HepG2 (cell line): ENCODE results near the gene GATD1. TPM values are rescaled to one million over a fixed set of nuclear protein-coding genes. Genes with fewer than 3 reads are reported as not detected.

Experiments
- ATF5 ChIP-seq: sonication (generic); formaldehyde crosslinking; IDR thresholded peaks from 2 replicates; pipeline ENCODE4 v1.4.0; 2020; ENCODE audit warnings: mild to moderate bottlenecking, low read depth, missing genetic modification reagents
- CAMTA2 ChIP-seq: sonication (generic); formaldehyde crosslinking; IDR thresholded peaks from 2 replicates; pipeline ENCODE4 v1.4.0; 2020; ENCODE audit warnings: mild to moderate bottlenecking, missing genetic modification reagents, borderline replicate concordance
- FOSL1 ChIP-seq: sonication (generic); formaldehyde crosslinking; IDR thresholded peaks from 2 replicates; pipeline ENCODE4 v1.9.0; 2021; ENCODE audit warnings: missing genetic modification reagents, borderline replicate concordance
- HDAC1 ChIP-seq: sonication (generic); formaldehyde crosslinking; IDR thresholded peaks from 2 replicates; pipeline ENCODE4 v1.5.1; 2020; ENCODE audit warnings: mild to moderate bottlenecking, missing genetic modification reagents
- HOXA3 ChIP-seq: sonication (generic); formaldehyde crosslinking; IDR thresholded peaks from 2 replicates; pipeline ENCODE4 v1.5.0; 2020; ENCODE audit warnings: missing genetic modification reagents
- MEIS1 ChIP-seq: sonication (generic); formaldehyde crosslinking; IDR thresholded peaks from 2 replicates; pipeline ENCODE4 v1.9.0; 2021; ENCODE audit warnings: mild to moderate bottlenecking, missing genetic modification reagents, moderate library complexity, borderline replicate concordance
- MEIS2 ChIP-seq: sonication (generic); formaldehyde crosslinking; IDR thresholded peaks from 2 replicates; pipeline ENCODE4 v1.9.0; 2021; ENCODE audit warnings: mild to moderate bottlenecking, missing genetic modification reagents
- MIXL1 ChIP-seq: IDR thresholded peaks from 2 replicates; pipeline ENCODE4 v1.6.1; 2016
- NFE2 ChIP-seq: sonication (generic); formaldehyde crosslinking; IDR thresholded peaks from 2 replicates; pipeline ENCODE4 v1.4.0; 2020; ENCODE audit warnings: missing genetic modification reagents
- PATZ1 ChIP-seq: sonication (generic); formaldehyde crosslinking; IDR thresholded peaks from 2 replicates; pipeline ENCODE4 v1.4.0; 2020; ENCODE audit warnings: missing genetic modification reagents
- PTBP1 ChIP-seq: fragments of 200-400 bp; formaldehyde crosslinking; IDR thresholded peaks from 2 replicates; pipeline ENCODE4 v1.6.1; 2018; ENCODE audit warnings: low read length, low read depth; ENCODE audit not compliant: poor library complexity, severe bottlenecking
- SNAI1 ChIP-seq: sonication (generic); formaldehyde crosslinking; IDR thresholded peaks from 2 replicates; pipeline ENCODE4 v1.5.0; 2020; ENCODE audit warnings: mild to moderate bottlenecking, missing genetic modification reagents, borderline replicate concordance
- THAP7 ChIP-seq: sonication (generic); formaldehyde crosslinking; IDR thresholded peaks from 2 replicates; pipeline ENCODE4 v1.8.1; 2023; ENCODE audit warnings: mild to moderate bottlenecking, missing genetic modification reagents
- ZBTB37 ChIP-seq: sonication (generic); formaldehyde crosslinking; IDR thresholded peaks from 2 replicates; pipeline ENCODE4 v1.4.0; 2020; ENCODE audit warnings: mild to moderate bottlenecking, missing genetic modification reagents
- ZBTB7A ChIP-seq: sonication (generic); formaldehyde crosslinking; IDR thresholded peaks from 2 replicates; pipeline ENCODE4 v1.8.0; 2022; ENCODE audit warnings: mild to moderate bottlenecking, missing genetic modification reagents
- ZFX ChIP-seq: sonication (generic); formaldehyde crosslinking; IDR thresholded peaks from 2 replicates; pipeline ENCODE4 v1.4.0; 2020; ENCODE audit warnings: mild to moderate bottlenecking, low read depth, missing genetic modification reagents, moderate library complexity
- ZNF205 ChIP-seq: IDR thresholded peaks from 2 replicates; pipeline ENCODE4 v1.6.1; 2018; ENCODE audit warnings: missing biosample characterization, missing genetic modification reagents
- ZNF235 ChIP-seq: sonication (generic); formaldehyde crosslinking; IDR thresholded peaks from 2 replicates; pipeline ENCODE4 v1.8.1; 2023; ENCODE audit warnings: mild to moderate bottlenecking, missing genetic modification reagents, borderline replicate concordance
- ZNF605 ChIP-seq: sonication (generic); formaldehyde crosslinking; IDR thresholded peaks from 2 replicates; pipeline ENCODE4 v1.8.0; 2022; ENCODE audit warnings: mild to moderate bottlenecking, missing genetic modification reagents
- ZNF709 ChIP-seq: sonication (generic); formaldehyde crosslinking; IDR thresholded peaks from 2 replicates; pipeline ENCODE4 v1.5.0; 2020; ENCODE audit warnings: mild to moderate bottlenecking, missing genetic modification reagents
- ZNF740 ChIP-seq: sonication (generic); formaldehyde crosslinking; IDR thresholded peaks from 2 replicates; pipeline ENCODE4 v1.4.0; 2020; ENCODE audit warnings: missing genetic modification reagents
- ZNF747 ChIP-seq: sonication (generic); formaldehyde crosslinking; IDR thresholded peaks from 2 replicates; pipeline ENCODE4 v1.8.1; 2023; ENCODE audit warnings: missing genetic modification reagents, mild to moderate bottlenecking, borderline replicate concordance
- ZNF766 ChIP-seq: sonication (generic); formaldehyde crosslinking; IDR thresholded peaks from 2 replicates; pipeline ENCODE4 v1.5.0; 2020; ENCODE audit warnings: missing genetic modification reagents, borderline replicate concordance
- ZNF839 ChIP-seq: sonication (generic); formaldehyde crosslinking; IDR thresholded peaks from 2 replicates; pipeline ENCODE4 v1.4.0; 2020; ENCODE audit warnings: missing genetic modification reagents, mild to moderate bottlenecking, borderline replicate concordance
- ZSCAN31 ChIP-seq: sonication (generic); formaldehyde crosslinking; IDR thresholded peaks from 2 replicates; pipeline ENCODE4 v1.5.0; 2020; ENCODE audit warnings: low read depth, mild to moderate bottlenecking, missing genetic modification reagents
- polyA plus RNA-seq, 8 experiments: library from polyadenylated mRNA; depleted of rRNA in 3 of 8; stranded (reverse) in 7 of 8; unstranded in 1 of 8; fragments of >200 nt; fragmentation: Illumina TruSeq in 4 of 8; extraction: Trizol in 4 of 8; gene quantifications; 2 replicates each; pipeline versions ENCODE4 v1.2.1 to v1.2.3, GENCODE V29; 2011 to 2016; ENCODE audit warnings: low read depth in 4 of 8, missing spikeins in 1 of 8, mixed read lengths in 1 of 8; ENCODE audit not compliant: insufficient read depth in 1 of 8
- total RNA-seq, 5 experiments: library from RNA; depleted of rRNA; stranded (reverse); fragments of >200 nt; fragmentation: Illumina TruSeq; extraction: Trizol; gene quantifications; 2 replicates each; pipeline ENCODE4 v1.2.3, GENCODE V29; 2016; ENCODE audit warnings: low read depth in 1 of 5

Gene GATD1
- total and polyA plus RNA-seq, 2 of the 13 experiments (the other 11 are each of a cell fraction or from before 2014, with no cell fraction given), result 31.3 to 60.5 TPM

GRCh38 chr11:796565-797295 lies 19.4 kb upstream of the GATD1 start (continued):
- TF ChIP-seq FOSL1 (CRISPR knock-in tag) (no peak), NFE2 (CRISPR knock-in tag) (no peak), ZSCAN31 (CRISPR knock-in tag) (peak; percentile 21; the same call in 1 of the 2 replicates), ZNF839 (CRISPR knock-in tag) (peak; percentile 49; the same call in 1 of the 2 replicates), ZBTB37 (CRISPR knock-in tag) (0 out of 2 replicates have a peak, but pooled peaks have one; percentile 31), ZNF205 (CRISPR knock-in tag) (no peak), CAMTA2 (CRISPR knock-in tag) (0 out of 2 replicates have a peak, but pooled peaks have one; percentile 24), ZFX (CRISPR knock-in tag) (no peak), ZBTB7A (CRISPR knock-in tag) (0 out of 2 replicates have a peak, but pooled peaks have one; percentile 31), MEIS2 (CRISPR knock-in tag) (0 out of 2 replicates have a peak, but pooled peaks have one; percentile 7), HDAC1 (peak; percentile 70), ZNF235 (CRISPR knock-in tag) (peak; percentile 59; the same call in 1 of the 2 replicates), MIXL1 (no peak), MEIS1 (peak; percentile 8; the same call in 1 of the 2 replicates), SNAI1 (CRISPR knock-in tag) (0 out of 2 replicates have a peak, but pooled peaks have one; percentile 67), ZNF740 (CRISPR knock-in tag) (peak; percentile 83), ZNF605 (CRISPR knock-in tag) (peak; percentile 9; the same call in 1 of the 2 replicates), HOXA3 (CRISPR knock-in tag) (peak; percentile 17; the same call in 1 of the 2 replicates), ZNF747 (CRISPR knock-in tag) (0 out of 2 replicates have a peak, but pooled peaks have one; percentile 2), ATF5 (CRISPR knock-in tag) (no peak), ZNF766 (CRISPR knock-in tag) (no peak), THAP7 (CRISPR knock-in tag) (0 out of 2 replicates have a peak, but pooled peaks have one; percentile 14), PTBP1 (peak; percentile 32), ZNF709 (CRISPR knock-in tag) (no peak), PATZ1 (CRISPR knock-in tag) (peak; percentile 9; the same call in 1 of the 2 replicates)
